ENCODE data around the gene BAZ1B. TPM values are rescaled to one million over a fixed set of nuclear protein-coding genes. Genes with fewer than 3 reads are reported as not detected.

Gene BAZ1B
- total RNA-seq (10 to 100 TPM; 51.7 to 55.8 TPM), polyA plus RNA-seq (ENCODE audit: insufficient read length in 6 of 6) (10 to 100 TPM; 69.6 to 84.8 (median 74.2) TPM)
- long read RNA-seq, donor 1, partial matches to known transcripts = 69 of 69 reads
- long read RNA-seq, donor 1, other reads (novel, unspliced or antisense) = 0 of 69 reads
- long read RNA-seq, donor 2, partial matches to known transcripts = 88 of 88 reads
- long read RNA-seq, donor 2, other reads (novel, unspliced or antisense) = 0 of 88 reads
- long read RNA-seq, donor 3, partial matches to known transcripts = 7 of 7 reads
- long read RNA-seq, donor 3, other reads (novel, unspliced or antisense) = 0 of 7 reads
- long read RNA-seq, donor 4, partial matches to known transcripts = 14 of 17 reads
- long read RNA-seq, donor 4, other reads (novel, unspliced or antisense) = 3 of 17 reads
- long read RNA-seq, donor 5, partial matches to known transcripts = 15 of 15 reads
- long read RNA-seq, donor 5, other reads (novel, unspliced or antisense) = 0 of 15 reads
- long read RNA-seq, donor 6, partial matches to known transcripts = 36 of 36 reads
- long read RNA-seq, donor 6, other reads (novel, unspliced or antisense) = 0 of 36 reads
- long read RNA-seq, donor 7, partial matches to known transcripts = 14 of 14 reads
- long read RNA-seq, donor 7, other reads (novel, unspliced or antisense) = 0 of 14 reads
- long read RNA-seq, donor 8, partial matches to known transcripts = 85 of 85 reads
- long read RNA-seq, donor 8, other reads (novel, unspliced or antisense) = 0 of 85 reads
- long read RNA-seq, donor 9 = 0 reads
- long read RNA-seq, donor 10, partial matches to known transcripts = 9 of 9 reads
- long read RNA-seq, donor 10, other reads (novel, unspliced or antisense) = 0 of 9 reads
- long read RNA-seq, donor 11 = 0 reads
- long read RNA-seq, donor 12, partial matches to known transcripts = 12 of 12 reads
- long read RNA-seq, donor 12, other reads (novel, unspliced or antisense) = 0 of 12 reads

GRCh38 chr7:73522105-73522872 lies at the start of gene BAZ1B:
Gene BAZ1B (minus strand): TSS chr7:73522293. CDS start chr7:73521933, 360 bp downstream.
- H3K27me3 ChIP-seq = no peaks in the 10 kb centered on the region
- H3K9me3 ChIP-seq = no peaks in the 10 kb centered on the region
- ATAC-seq (peak; percentile 97), DNase-seq (peak; percentile 95 to 98 (median 98))
- TF ChIP-seq CTCF (IDR thresholded peaks at IDR 0.05) = peak in 1 of 2 donors; percentile 33
- intact Hi-C loops (cut with DNase I) = no loop called here
- H3K4me1 ChIP-seq = peaks cover 28 to 55% of the 10 kb centered on the region in 2 donors
- H3K27ac ChIP-seq = peak within 1 kb of the TSS; percentile 91 to 92
- peak within 1 kb of the TSS; percentile 87 to 93 for H3K4me3 ChIP-seq
- peaks cover 0 to 9% of the 10 kb centered on the region in 2 donors for H3K36me3 ChIP-seq

DNA sequence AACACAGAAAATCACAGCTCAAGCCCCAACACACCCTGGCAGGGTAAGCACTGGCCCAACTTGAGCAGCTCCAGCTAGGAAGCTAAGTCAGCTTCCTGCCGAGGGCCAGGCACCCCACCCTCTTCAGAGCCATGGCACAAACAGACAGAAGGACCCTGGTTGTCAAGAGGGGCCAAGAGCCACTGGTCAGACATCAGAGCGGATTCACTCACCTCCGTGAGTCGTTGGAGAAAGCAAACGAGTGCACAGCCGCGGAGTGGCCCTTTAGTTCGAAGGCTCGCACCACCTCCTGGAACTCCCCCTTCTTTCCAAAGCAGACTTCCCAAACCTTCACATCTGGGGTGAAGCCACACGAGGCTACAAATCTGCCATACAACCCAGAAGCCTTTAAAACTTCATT lies 48.9 kb upstream of the BAZ1B start:
- no peaks in the 10 kb centered on the region for H3K9me3 ChIP-seq
- ATAC-seq (no peak), DNase-seq (no peak)
- H3K27me3 ChIP-seq = no peaks in the 10 kb centered on the region
- intact Hi-C loops (cut with DNase I) = no loop called here
- peaks cover 0 to 75% of the 10 kb centered on the region in 2 donors for H3K36me3 ChIP-seq
- TF ChIP-seq CTCF (IDR thresholded peaks at IDR 0.05) = no peak
- no peak overlapping the region for H3K4me3 ChIP-seq
- no peak overlapping the region for H3K27ac ChIP-seq
- H3K4me1 ChIP-seq = peaks cover 0 to 8% of the 10 kb centered on the region in 2 donors

DNA sequence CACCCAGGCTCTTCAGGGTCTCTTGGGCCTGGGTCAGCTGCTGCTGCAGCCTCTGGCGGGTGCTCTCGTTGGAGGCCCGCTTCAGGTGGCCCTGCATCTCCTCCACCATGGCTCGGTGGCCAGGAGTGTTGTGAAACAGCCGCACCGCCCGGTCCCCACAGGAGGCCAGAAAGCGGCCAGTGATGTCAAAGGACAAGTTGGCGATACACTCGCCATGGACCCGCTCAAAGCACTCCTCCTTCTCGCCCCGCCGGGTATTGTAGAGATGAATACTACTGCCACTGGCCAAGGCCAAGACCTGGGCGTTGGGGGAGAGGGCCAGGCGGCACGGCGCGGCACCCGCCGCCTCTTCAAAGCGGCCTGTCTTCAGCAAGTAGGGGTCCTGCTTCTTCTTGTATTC lies 48.4 kb upstream of the BAZ1B start:
- no peaks in the 10 kb centered on the region for H3K9me3 ChIP-seq
- TF ChIP-seq CTCF (IDR thresholded peaks at IDR 0.05) = no peak
- peaks cover 0 to 71% of the 10 kb centered on the region in 2 donors for H3K36me3 ChIP-seq
- no peak for DNase-seq
- H3K4me1 ChIP-seq = peaks cover 0 to 11% of the 10 kb centered on the region in 2 donors
- H3K27me3 ChIP-seq = no peaks in the 10 kb centered on the region
- no peak overlapping the region for H3K4me3 ChIP-seq
- no peak overlapping the region for H3K27ac ChIP-seq
- intact Hi-C loops (cut with DNase I) = no loop called here
- no peak for ATAC-seq

- Histone ChIP-seq H3K4me3 (no peak overlapping the region), H3K4me1 (peaks cover 0 to 14% of the 10 kb centered on the region in 2 donors), H3K27me3 (no peaks in the 10 kb centered on the region), H3K36me3 (peaks cover 0 to 59% of the 10 kb centered on the region in 2 donors), H3K9me3 (no peaks in the 10 kb centered on the region), H3K27ac (no peak overlapping the region)
- TF ChIP-seq CTCF (IDR thresholded peaks at IDR 0.05) = no peak
- intact Hi-C loops (cut with DNase I) = no loop called here
- ATAC-seq (no peak), DNase-seq (no peak)
These were observed 47.0 kb upstream of the BAZ1B start for GRCh38 chr7:73569042-73569608.

Data from left lung (tissue), 14 donors.